Activated CD4-positive, alpha-beta T cell treated with anti-CD3 and anti-CD28 coated beads, Interleukin-2, amount 50 U/mL, for 16 hours (primary cell): ENCODE results near the gene NCKIPSD.

ENCODE experiments used
- DNase-seq: peaks from one replicate; pipeline ENCODE4 v3.0.0-alpha.2; 2020

Gene NCKIPSD

GRCh38 chr3:48644898-48645760 lies 40.6 kb downstream of the NCKIPSD start:
- DNase-seq, result no peak

- no peak for DNase-seq
Observed at GRCh38 chr3:48642605-48643004, 43.1 kb downstream of the NCKIPSD start.

- DNase-seq, result no peak
Observed at GRCh38 chr3:48641396-48641795, 44.3 kb downstream of the NCKIPSD start.

GRCh38 chr3:48639944-48640606 lies 45.6 kb downstream of the NCKIPSD start:
- no peak for DNase-seq

GRCh38 chr3:48637305-48637704 lies 48.4 kb downstream of the NCKIPSD start:
- DNase-seq, result no peak

- no peak for DNase-seq
Observed at GRCh38 chr3:48636149-48636655, 49.5 kb downstream of the NCKIPSD start.

GRCh38 chr3:48635222-48636021 lies 50.3 kb downstream of the NCKIPSD start, which contains the start of gene SLC26A6:
SLC26A6 (minus strand) TSS chr3:48635461; CDS start chr3:48635393, 68 bp downstream.
- DNase-seq, result peak; percentile 97

- peak; percentile 59 for DNase-seq
Observed at GRCh38 chr3:48634661-48635221, 51.0 kb downstream of the NCKIPSD start.

- no peak for DNase-seq
Observed at GRCh38 chr3:48633743-48634142, 52.0 kb downstream of the NCKIPSD start.

GRCh38 chr3:48633256-48633655 lies 52.5 kb downstream of the NCKIPSD start:
- DNase-seq, result no peak

- DNase-seq, result no peak
Observed at GRCh38 chr3:48631516-48632448, 53.9 kb downstream of the NCKIPSD start.

- DNase-seq, result no peak
Observed at GRCh38 chr3:48630833-48631232, 54.9 kb downstream of the NCKIPSD start.

GRCh38 chr3:48630407-48630806 lies 55.3 kb downstream of the NCKIPSD start:
- no peak for DNase-seq

GRCh38 chr3:48629894-48630293 lies 55.8 kb downstream of the NCKIPSD start:
- no peak for DNase-seq

- no peak for DNase-seq
Observed at GRCh38 chr3:48628277-48629017, 57.3 kb downstream of the NCKIPSD start.

GRCh38 chr3:48625600-48625999 lies 60.1 kb downstream of the NCKIPSD start:
- DNase-seq, result no peak

GRCh38 chr3:48624767-48625166 lies 60.9 kb downstream of the NCKIPSD start:
- DNase-seq, result no peak

- DNase-seq, result no peak
Observed at GRCh38 chr3:48623851-48624547, 61.7 kb downstream of the NCKIPSD start.
